DOHH2 (cell line): ENCODE results near the gene MFRP.

ENCODE experiments used
- H3F3A ChIP-seq: fragments of 200-600 bp; sonication (generic), shearing (Covaris generic); 2 replicates; pipeline ENCODE4 v1.6.0; 2016; ENCODE audit warnings: antibody characterized with exemption, mild to moderate bottlenecking; ENCODE audit not compliant: control insufficient read depth, insufficient read depth
- H3K27ac ChIP-seq: fragments of 200-600 bp; sonication (generic); 2 replicates; pipeline ENCODE4 v1.5.1; 2014; ENCODE audit warnings: low read depth, mild to moderate bottlenecking, low read length, moderate library complexity
- H3K27me3 ChIP-seq: fragments of 200-600 bp; sonication (generic); 2 replicates; pipeline ENCODE4 v1.6.1; 2014; ENCODE audit warnings: mild to moderate bottlenecking, low read length, mixed read lengths; ENCODE audit not compliant: control insufficient read depth
- H3K36me3 ChIP-seq: fragments of 200-600 bp; sonication (generic); 2 replicates; pipeline ENCODE4 v1.6.1; 2014; ENCODE audit warnings: mild to moderate bottlenecking, low read length, moderate library complexity, mixed read lengths; ENCODE audit not compliant: control insufficient read depth
- H3K4me1 ChIP-seq: fragments of 200-600 bp; sonication (generic); 2 replicates; pipeline ENCODE4 v1.6.1; 2014; ENCODE audit warnings: mild to moderate bottlenecking, low read length, mixed read lengths; ENCODE audit not compliant: control insufficient read depth
- H3K4me2 ChIP-seq: fragments of 200-600 bp; sonication (generic); 2 replicates; pipeline ENCODE4 v1.6.0; 2014; ENCODE audit warnings: mild to moderate bottlenecking, low read length, moderate library complexity
- H3K4me3 ChIP-seq: fragments of 200-600 bp; sonication (generic); 2 replicates; pipeline ENCODE4 v1.5.1; 2014; ENCODE audit warnings: mild to moderate bottlenecking, low read length, mixed read lengths
- H3K79me2 ChIP-seq: fragments of 200-600 bp; sonication (generic); 2 replicates; pipeline ENCODE4 v1.6.1; 2014; ENCODE audit warnings: mild to moderate bottlenecking, low read length, mixed read lengths; ENCODE audit not compliant: control insufficient read depth
- H3K9me2 ChIP-seq: fragments of 200-600 bp; sonication (generic); replicated peaks from 2 replicates; pipeline ENCODE4 v1.6.1; 2014; ENCODE audit warnings: mild to moderate bottlenecking, low read length, mixed read lengths; ENCODE audit not compliant: control insufficient read depth
- H3K9me3 ChIP-seq: fragments of 200-600 bp; sonication (generic); 2 replicates; pipeline ENCODE4 v1.6.1; 2014; ENCODE audit warnings: antibody characterized with exemption, low read length, mixed read lengths; ENCODE audit not compliant: control insufficient read depth, insufficient read depth
- H4K20me1 ChIP-seq: fragments of 200-600 bp; sonication (generic); 2 replicates; pipeline ENCODE4 v1.6.0; 2014; ENCODE audit warnings: low read depth, mild to moderate bottlenecking, antibody characterized with exemption, low read length, moderate library complexity; ENCODE audit not compliant: control insufficient read depth, insufficient read depth
- EZH2phosphoT487 ChIP-seq: fragments of 200-600 bp; sonication (generic); IDR thresholded peaks from 2 replicates; pipeline ENCODE4 v1.6.1; 2017; ENCODE audit warnings: borderline replicate concordance, mild to moderate bottlenecking, antibody characterized with exemption, low read length, moderate library complexity, mixed read lengths
- TF ChIP-seq, protein P1 (sequence below): fragments of 200-600 bp; sonication (generic); IDR thresholded peaks from one replicate; pipeline ENCODE4 v1.5.1; 2014; ENCODE audit warnings: antibody characterized with exemption, mild to moderate bottlenecking, low read depth, low read length; ENCODE audit not compliant: poor library complexity, severe bottlenecking

Gene MFRP

DNA sequence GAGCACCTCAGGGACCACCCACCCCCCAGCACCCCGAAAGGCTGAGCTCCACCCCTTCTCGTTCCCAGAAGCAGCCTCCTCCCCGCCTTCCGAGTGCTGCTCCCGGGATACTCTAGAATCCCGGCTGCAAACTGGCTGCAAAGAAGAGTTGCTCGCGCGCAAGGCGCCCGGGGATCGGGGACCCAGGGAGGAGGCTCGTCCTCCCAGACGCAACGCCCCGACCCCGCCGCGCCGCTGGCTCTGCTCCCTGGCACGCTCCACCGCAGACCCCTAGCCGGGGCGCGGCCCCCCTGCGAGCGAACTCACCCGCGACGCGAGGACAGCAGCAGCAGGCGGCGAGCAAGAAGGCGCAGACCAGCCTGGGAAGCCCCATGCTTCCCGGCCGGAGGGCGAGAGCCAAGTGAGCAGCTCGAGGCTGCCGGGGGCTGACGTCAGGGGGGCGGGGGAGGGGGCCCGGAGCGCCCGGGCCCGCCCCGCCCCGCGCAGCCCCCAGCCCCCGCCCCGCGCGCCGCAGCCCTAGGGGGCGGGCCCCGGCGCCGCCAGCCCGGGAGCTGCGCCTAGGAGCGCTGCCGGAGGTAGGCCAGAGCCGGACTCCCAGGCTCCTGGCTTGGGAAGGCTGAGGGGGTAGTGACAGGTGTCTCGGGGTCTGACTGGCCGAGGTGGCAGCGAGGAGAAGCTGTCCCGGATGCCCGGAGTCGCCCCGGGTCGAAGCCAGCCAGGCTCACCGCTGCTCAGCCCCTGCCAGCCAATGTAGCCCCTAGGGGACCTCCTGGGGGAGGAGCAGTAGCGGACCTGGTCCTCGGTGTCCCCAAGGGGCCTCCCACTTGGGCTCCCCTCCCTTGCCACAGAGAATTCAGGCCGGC is 29.5 kb downstream of the MFRP start, which contains the start of gene MCAM:
Gene MCAM (minus strand): TSS at position 402 of the 863 bp plus-strand sequence. CDS start 29 bp downstream, at position 373.
- peaks cover 5% of the 10 kb centered on the region; the same call in 1 of the 2 replicates for H3F3A ChIP-seq
- no peak within 1 kb of the TSS for H3K27ac ChIP-seq

DNA sequence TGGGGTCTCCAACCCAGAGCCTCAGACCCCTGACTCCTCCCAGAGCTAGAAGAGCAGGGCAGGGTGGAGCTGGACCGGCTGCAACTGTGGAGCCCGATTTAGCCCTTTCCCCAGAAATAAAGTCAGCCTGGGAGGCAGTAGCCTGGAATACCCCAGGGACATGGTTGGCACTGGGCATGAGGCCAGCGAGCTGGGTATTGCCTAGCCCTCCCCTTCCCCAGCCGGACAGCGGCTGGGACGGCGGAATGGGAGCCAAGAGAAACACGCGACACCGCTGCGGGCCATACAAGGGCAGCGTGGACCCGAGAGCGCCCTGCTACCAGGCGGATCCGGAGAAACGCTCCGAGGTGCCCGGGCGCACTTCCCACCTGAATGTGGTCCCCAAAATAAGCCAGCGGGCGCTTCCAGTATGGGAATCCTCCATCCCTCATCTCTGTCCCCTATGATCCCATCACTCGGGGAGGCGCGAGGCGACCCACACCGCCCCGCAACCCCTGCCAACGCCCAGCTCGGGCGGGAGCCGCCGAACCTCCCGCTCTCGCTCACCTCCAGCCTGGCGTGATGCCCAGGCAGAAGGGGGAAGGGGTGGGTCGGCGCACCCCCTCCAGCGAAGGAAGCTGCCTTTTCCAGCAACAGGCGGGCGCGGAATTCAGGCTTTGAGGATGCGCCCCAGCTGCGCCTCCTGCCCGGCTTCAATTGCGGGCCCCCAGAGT is 30.3 kb downstream of the MFRP start:
- Histone ChIP-seq H3K79me2 (no peaks in the 10 kb centered on the region), H3K9me3 (no peaks in the 10 kb centered on the region), H4K20me1 (no peaks in the 10 kb centered on the region), H3K4me3 (peak overlapping the region; percentile 66), H3K36me3 (no peaks in the 10 kb centered on the region), H3K27me3 (peaks cover 24% of the 10 kb centered on the region), H3F3A (peaks cover 5% of the 10 kb centered on the region; the same call in 1 of the 2 replicates), H3K9me2 (no peaks in the 10 kb centered on the region), H3K4me2 (peak overlapping the region; percentile 88), H3K4me1 (peaks cover 64% of the 10 kb centered on the region), H3K27ac (no peak overlapping the region)
- peak; percentile 77 for TF ChIP-seq EZH2phosphoT487
- TF ChIP-seq, protein P1, sequence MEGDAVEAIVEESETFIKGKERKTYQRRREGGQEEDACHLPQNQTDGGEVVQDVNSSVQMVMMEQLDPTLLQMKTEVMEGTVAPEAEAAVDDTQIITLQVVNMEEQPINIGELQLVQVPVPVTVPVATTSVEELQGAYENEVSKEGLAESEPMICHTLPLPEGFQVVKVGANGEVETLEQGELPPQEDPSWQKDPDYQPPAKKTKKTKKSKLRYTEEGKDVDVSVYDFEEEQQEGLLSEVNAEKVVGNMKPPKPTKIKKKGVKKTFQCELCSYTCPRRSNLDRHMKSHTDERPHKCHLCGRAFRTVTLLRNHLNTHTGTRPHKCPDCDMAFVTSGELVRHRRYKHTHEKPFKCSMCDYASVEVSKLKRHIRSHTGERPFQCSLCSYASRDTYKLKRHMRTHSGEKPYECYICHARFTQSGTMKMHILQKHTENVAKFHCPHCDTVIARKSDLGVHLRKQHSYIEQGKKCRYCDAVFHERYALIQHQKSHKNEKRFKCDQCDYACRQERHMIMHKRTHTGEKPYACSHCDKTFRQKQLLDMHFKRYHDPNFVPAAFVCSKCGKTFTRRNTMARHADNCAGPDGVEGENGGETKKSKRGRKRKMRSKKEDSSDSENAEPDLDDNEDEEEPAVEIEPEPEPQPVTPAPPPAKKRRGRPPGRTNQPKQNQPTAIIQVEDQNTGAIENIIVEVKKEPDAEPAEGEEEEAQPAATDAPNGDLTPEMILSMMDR: no peak

More for the DNA sequence above, 29.5 kb downstream of the MFRP start, which contains the start of gene MCAM:
- Histone ChIP-seq H3K79me2 (no peaks in the 10 kb centered on the region), H3K4me1 (peaks cover 72% of the 10 kb centered on the region), H3K4me3 (peak within 1 kb of the TSS; percentile 66), H3K9me2 (no peaks in the 10 kb centered on the region), H3K36me3 (no peaks in the 10 kb centered on the region), H3K9me3 (no peaks in the 10 kb centered on the region), H3K4me2 (peak within 1 kb of the TSS; percentile 88), H4K20me1 (no peaks in the 10 kb centered on the region), H3K27me3 (peaks cover 24% of the 10 kb centered on the region)
- TF ChIP-seq EZH2phosphoT487: peak; percentile 84; the same call in 1 of the 2 replicates
- TF ChIP-seq, protein P1: no peak

DNA sequence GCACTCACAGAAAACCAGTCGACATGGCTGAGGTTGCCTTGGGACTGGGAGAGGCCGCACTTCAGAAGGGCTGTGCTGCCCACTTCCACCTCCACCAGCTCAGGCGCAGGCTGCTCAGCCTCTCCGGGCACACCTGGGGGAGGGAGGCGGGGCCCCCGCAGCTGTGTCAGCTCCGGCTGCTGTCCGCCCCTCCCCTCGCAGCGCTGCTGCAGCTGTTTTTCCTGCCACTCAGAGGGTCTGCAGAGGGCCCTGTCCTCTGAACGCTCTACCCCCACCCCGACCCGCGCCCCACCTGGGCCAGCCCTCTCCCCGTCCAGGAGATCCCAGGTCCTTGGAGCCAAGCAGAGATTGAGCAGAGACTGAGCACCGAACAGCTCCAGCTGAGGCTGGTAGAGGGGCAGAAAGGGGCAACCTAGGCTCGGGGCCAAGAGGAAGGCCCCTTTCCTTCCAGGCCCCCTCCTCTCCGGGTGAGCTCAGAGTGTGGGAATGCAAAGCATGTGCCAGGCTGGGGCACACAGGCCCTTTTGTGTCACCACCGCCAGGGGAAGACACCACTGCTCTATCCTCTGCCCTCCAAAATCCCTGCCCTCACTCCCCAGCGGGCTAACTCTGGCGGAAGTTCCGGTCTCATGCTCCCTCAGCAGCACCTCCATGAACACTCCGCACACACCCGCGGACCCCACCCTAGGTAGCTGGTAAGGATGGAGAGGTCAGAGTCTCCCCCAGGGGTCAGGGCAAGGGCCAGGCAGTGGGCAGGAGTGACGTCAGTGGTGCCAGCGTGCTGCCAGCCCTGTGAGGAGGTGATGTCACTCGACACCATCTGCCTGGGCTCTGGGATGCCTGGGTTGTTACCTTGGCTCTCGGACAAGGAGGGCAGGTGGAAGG is 31.1 kb downstream of the MFRP start:
- H3K79me2 ChIP-seq: no peaks in the 10 kb centered on the region
- TF ChIP-seq, protein P1: no peak
- no peak for TF ChIP-seq EZH2phosphoT487
- peak overlapping the region; percentile 88 for H3K4me2 ChIP-seq
- H3K9me2 ChIP-seq: no peaks in the 10 kb centered on the region
- peaks cover 24% of the 10 kb centered on the region for H3K27me3 ChIP-seq
- H3K9me3 ChIP-seq: no peaks in the 10 kb centered on the region
- peaks cover 57% of the 10 kb centered on the region for H3K4me1 ChIP-seq
- peak overlapping the region; percentile 66 for H3K4me3 ChIP-seq
- no peaks in the 10 kb centered on the region for H3K36me3 ChIP-seq
- no peaks in the 10 kb centered on the region for H4K20me1 ChIP-seq
- H3K27ac ChIP-seq: no peak overlapping the region
- peaks cover 5% of the 10 kb centered on the region; the same call in 1 of the 2 replicates for H3F3A ChIP-seq
